CD4-positive, alpha-beta T cell treated with Interleukin-15 for 4 hours (primary cell): ENCODE results near the gene ADRB1.

Experiments used
- DNase-seq: peaks from one replicate; pipeline ENCODE4 v3.0.0-alpha.2; 2020; ENCODE audit warnings: low spot score

Gene ADRB1

DNA sequence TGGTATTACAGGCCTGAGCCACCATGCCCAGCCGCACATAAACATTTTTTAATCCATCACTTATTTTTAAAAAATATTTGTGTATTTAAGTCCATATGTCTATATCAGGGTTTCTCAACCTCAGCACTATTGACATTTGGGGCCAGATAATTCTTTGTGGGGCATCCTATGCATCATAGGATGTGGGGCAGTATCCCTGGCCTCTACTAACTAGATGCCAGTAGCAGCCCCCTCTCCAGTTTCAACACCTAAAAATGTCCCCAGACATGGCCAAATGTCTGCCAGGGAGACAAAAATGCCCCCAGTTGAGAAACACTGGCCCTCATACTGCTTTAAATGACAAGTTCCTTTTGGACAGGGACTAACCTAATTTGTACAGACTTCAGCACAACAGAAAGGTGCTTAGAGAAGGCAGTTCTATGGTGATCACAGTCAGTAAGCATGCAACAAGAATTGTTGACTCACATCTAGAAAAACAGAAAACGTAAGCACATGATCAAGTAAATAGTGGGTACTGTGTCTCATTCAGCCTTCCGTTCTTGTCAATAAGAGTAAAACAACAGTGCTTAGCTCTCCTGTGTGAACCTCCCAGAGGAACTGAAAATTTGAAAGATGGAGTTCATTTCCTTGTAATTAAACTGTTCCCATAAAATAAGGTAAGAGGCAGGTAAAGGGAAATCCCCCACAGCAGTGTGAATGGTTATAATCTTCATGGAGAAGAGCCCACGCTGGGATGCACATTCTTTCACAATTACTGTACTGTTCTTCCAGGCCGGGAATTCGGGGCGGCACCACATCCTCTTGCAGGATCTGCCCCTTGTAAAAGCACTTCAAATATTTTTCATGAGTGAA, 17.3 kb upstream of the ADRB1 start:
- no peak for DNase-seq

DNA sequence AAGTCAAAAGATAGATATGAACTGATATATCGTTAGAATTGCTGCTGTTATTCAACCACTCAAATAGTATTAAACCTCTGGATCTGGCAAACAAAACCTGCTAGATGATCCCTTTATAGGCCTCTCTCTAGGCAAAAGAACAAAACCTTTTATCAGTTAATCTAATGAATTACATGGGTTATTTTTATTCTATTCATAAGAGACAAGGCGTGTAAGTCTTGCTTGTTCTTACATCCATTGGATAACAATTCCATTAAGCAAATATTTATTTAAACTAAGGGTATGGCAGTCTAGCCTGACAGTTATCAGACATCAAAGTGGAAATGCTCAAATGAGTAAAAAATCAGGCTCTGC, 16.6 kb upstream of the ADRB1 start:
- DNase-seq, result no peak

GRCh38 chr10:114027951-114028350, 15.7 kb upstream of the ADRB1 start:
- DNase-seq, result no peak

DNA sequence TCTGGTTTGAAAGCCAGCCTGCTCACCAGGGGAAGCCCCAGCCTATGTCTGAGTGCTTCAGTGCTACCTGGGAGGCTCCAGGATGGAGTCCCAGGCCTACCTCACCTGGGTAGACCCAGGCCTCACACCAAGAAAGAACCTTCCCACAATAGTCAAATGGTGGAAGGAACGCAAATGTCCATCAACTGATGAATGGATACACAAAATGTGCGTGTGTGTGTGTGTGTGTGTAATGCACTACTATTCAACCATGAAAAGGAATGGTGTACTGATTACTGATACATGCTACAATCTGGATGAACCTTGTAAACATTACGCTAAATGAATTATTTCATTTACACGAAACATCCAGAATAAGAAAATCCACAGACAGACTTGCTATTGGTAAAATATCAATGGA, 15.2 kb upstream of the ADRB1 start:
- DNase-seq, result no peak

- no peak for DNase-seq
These were observed 14.0 kb upstream of the ADRB1 start for GRCh38 chr10:114029655-114030054.

DNA sequence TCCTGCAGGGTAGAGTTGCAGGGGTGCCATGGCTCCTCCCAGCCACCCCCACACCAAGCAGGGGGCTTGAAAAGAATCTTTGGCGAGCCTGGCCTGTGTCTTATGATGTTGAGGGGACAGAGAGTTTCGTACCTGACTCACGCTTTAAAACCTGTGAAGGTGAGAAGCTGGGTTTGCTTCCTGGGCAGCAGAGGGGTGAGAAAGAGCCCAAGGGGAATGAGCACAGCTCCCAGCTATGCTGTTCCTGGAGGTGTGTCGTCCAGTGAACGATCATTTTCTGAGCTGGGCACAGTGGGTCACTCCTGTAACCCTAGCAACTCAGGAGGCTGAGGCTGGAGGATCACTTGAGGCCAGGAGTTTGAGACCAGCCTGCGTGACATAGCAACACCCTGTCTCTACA, 13.5 kb upstream of the ADRB1 start:
- DNase-seq, result no peak

- DNase-seq, result no peak
These were observed 12.3 kb upstream of the ADRB1 start for GRCh38 chr10:114031073-114031972.

DNA sequence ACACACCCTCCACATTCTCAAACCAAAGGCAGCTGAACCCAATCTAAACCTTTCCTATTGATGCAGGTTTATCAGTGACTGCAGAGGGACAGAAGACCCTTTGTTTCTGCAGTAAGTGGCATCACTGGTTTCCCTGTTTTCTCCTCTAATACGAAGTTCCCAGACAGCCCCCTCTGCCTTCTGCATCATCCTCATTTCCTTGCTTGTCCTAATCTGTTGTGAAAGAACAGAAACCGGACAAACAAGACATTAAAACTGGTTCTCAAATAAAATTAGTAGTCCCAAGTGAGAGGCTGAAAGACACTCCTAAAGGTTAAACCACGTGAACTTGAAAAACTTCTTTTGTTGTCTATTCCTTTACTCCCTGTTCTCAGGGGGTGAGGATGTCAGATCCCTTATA, 10.1 kb upstream of the ADRB1 start:
- DNase-seq, result no peak

DNA sequence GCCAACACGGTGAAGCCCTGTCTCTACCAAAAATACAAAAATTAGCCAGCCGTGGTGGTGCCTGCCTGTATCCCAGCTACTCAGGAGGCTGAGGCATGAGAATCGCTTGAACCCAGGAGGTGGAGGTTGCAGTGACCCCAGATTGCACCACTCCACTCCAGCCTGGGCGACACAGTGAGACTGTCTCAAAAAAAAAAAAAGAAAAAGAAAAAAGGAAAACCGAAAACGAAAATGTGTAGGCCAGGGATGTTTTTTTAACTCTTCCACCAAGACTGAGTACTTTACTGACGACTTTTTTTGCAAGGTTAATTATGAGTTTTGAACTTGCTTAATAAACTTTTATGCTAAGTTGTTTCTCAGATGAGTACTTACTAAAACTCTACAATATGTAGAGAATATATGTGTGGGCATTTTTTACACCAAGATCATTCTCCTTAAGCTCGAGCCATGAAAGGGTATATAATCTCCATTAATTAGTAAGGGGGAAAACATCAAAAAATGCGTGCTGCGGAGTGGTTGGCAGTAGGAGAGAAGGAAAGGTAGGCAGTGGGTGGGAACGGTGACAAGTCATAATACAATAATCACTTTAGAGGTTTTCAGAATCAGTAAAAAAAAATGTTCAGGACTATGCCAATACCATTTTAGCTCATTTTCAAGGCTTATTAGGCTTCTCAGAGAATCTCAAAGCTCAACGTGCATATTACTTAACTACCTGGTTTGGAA, 8.6 kb upstream of the ADRB1 start:
- DNase-seq, result no peak

DNA sequence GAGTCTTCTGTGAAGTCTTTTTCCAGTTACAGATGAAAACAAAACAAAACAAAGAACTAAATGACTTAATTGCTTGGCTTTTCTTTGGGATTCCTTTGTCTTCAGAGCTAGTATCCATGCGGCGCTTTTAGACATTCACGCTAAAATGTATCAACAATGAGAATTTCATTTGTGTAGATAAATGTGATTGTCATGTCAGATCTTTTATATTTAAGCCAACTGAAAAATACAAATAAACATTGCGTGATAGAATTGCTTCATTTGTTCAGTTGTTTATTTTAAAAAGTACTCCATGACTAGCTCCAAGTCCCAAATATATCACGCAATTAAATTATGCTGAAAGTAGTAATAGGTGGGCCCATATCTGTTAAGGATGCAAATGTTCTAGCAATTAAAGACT, 7.9 kb upstream of the ADRB1 start:
- no peak for DNase-seq

- DNase-seq, result no peak
These were observed 4.8 kb upstream of the ADRB1 start for GRCh38 chr10:114038819-114039218.

DNA sequence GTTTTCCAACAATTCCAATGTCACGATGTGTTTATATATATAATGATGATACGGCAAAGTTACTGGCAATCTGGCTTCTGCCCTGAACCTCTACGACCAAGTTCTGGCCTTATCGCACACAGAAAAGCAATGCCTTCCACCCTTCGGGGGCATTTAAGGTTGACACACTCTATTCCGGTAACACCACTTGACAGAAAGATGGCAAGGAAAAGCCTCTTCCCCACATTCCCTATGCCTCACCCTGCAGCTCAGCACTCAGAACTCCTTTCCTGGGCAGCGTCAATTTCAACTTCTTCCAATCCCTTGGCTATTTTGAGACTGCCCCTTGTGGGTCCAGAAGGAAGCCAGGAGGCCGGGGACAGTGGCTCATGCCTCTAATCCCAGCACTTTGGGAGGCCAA, 2.5 kb upstream of the ADRB1 start:
- DNase-seq, result no peak

DNA sequence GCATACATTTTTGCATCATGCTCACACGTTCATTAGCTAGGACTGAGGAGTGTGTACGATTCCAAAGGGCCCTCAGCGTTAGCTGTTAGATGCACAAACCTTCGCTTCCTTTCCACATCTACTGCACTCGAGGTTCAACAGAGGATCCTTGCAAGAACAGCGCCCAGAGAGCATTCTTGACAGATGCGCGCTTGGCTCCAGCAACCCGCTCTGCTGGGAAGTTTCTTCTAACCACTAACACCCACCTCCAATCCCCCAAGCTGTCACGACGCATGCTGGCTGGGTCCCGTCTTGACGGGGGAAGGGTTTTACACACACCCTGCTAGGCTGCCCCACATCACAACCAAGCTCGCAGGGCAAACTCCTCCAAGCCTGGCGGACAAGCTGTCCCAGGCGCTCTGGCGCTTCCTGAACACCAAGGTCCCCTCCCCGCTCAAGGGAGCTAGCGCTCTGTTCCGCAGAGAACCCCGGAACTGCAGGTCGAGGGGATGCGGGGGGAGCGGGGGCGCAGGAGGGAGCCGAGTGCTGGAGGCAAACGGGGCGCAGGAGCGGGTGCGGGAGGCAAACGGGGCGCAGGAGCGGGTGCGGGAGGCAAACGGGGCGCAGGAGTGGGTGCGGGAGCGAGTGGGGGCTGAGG, 653 bp upstream of the ADRB1 start:
- DNase-seq, result no peak

DNA sequence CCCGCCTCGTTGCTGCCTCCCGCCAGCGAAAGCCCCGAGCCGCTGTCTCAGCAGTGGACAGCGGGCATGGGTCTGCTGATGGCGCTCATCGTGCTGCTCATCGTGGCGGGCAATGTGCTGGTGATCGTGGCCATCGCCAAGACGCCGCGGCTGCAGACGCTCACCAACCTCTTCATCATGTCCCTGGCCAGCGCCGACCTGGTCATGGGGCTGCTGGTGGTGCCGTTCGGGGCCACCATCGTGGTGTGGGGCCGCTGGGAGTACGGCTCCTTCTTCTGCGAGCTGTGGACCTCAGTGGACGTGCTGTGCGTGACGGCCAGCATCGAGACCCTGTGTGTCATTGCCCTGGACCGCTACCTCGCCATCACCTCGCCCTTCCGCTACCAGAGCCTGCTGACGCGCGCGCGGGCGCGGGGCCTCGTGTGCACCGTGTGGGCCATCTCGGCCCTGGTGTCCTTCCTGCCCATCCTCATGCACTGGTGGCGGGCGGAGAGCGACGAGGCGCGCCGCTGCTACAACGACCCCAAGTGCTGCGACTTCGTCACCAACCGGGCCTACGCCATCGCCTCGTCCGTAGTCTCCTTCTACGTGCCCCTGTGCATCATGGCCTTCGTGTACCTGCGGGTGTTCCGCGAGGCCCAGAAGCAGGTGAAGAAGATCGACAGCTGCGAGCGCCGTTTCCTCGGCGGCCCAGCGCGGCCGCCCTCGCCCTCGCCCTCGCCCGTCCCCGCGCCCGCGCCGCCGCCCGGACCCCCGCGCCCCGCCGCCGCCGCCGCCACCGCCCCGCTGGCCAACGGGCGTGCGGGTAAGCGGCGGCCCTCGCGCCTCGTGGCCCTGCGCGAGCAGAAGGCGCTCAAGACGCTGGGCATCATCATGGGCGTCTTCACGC, 825 bp downstream of the ADRB1 start:
- DNase-seq, result no peak

GRCh38 chr10:114045136-114046086, 1.7 kb downstream of the ADRB1 start:
- no peak for DNase-seq

- no peak for DNase-seq
These were observed 2.4 kb downstream of the ADRB1 start for GRCh38 chr10:114046087-114046458.

DNA sequence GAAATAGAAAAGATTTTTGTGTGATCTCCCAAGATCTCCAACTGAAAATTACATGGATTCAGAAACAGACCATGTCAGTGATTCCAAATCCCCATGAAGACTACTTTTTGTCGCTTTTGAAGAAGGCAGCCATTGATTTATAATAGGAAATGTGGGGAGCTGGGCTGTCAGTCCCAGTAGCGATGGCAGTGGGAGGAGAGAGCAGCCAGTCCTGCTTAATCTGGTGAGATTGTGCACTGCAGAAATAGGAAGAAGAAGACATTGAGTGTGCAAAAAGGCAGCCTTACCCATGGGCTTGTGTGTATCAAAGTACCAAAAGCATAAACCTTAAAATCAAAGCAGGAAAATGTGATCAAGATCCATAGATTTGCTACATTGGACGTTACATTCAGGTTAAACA, 4.8 kb downstream of the ADRB1 start:
- no peak for DNase-seq

DNA sequence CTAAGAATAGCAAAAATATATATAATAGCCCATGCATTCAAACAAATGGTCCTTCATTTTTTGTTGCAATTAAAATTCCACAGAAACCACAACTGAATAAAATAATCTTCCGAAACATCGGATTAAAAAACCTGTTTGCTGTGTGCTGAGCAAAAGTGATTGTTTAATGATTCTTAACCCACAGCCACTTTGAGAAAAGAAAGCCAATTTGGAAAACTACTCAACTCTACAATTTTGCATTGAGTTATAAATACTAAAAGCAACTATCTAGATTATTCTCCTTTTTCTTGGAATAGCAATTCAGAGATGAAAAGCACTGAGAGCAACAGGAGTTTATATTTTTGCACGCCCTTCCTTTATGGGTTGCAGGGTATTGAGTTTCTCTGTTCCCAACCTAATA, 8.0 kb downstream of the ADRB1 start:
- DNase-seq, result no peak

DNA sequence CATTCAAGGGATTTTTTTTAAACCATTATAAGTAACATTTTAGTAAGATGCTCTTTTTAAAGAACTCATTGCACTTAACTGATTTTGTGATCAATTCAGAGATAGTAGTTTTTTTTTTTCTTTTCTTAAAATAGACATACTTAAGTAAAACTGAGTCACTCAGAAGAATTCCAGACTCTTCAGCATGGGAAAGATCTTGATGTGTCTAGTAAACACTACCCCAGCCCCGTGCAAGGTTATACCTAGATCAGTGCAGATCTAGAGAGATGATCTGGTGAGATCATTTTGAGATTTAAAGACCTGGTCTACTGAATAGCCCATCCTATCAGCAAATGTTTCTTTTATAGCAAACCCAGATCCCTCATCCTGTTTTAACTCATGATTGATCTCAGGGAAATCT, 8.6 kb downstream of the ADRB1 start:
- DNase-seq, result no peak

- DNase-seq, result no peak
These were observed 10.3 kb downstream of the ADRB1 start for GRCh38 chr10:114053946-114054345.
